Hepatocyte (in vitro differentiated cells): ENCODE measurements around the gene OBSCN.

Experiments used
- CTCF ChIP-seq: fragments of 200-600 bp; sonication (generic); IDR thresholded peaks from 2 replicates; pipeline ENCODE4 v1.5.1; 2016; ENCODE audit warnings: antibody characterized with exemption, mild to moderate bottlenecking; ENCODE audit not compliant: poor library complexity
- EZH2 ChIP-seq: fragments of 200-600 bp; sonication (generic); IDR thresholded peaks from 2 replicates; pipeline ENCODE4 v1.6.1; 2016; ENCODE audit warnings: antibody characterized with exemption, mild to moderate bottlenecking, borderline replicate concordance
- EZH2phosphoT487 ChIP-seq: fragments of 200-600 bp; sonication (generic); IDR thresholded peaks from one replicate; pipeline ENCODE4 v1.6.1; 2018; ENCODE audit warnings: antibody characterized with exemption, mild to moderate bottlenecking, low read depth, moderate library complexity; ENCODE audit not compliant: unreplicated experiment, severe bottlenecking

GRCh38 chr1:228349701-228350171 lies 141.9 kb downstream of the OBSCN start:
- TF ChIP-seq CTCF (no peak), EZH2 (no peak), EZH2phosphoT487 (no peak)
